GM19397 (cell line): ENCODE measurements around the gene REM1.
"Not testable (repeated sequence)": the region's sequence is repeated elsewhere in the genome, so short reads cannot be mapped to it uniquely, and the experiment has no call there.

Experiments used
- ATAC-seq: cut with Tn5 transposase; IDR thresholded peaks from one replicate; pipeline ENCODE4 v1.9.1; 2021; ENCODE audit warnings: mild to moderate bottlenecking, moderate library complexity; ENCODE audit not compliant: unreplicated experiment

The REM1 gene

GRCh38 chr20:31474758-31475427 is at the start of gene REM1, which contains the start of gene DEFB124:
REM1 (plus strand) TSS chr20:31475288; CDS start chr20:31476446, 1,158 bp downstream.
DEFB124 (minus strand) TSS chr20:31475127; CDS start chr20:31473013, 2,114 bp downstream.
- no peak for ATAC-seq

- no peak for ATAC-seq
These were observed 49.3 kb upstream of the REM1 start for GRCh38 chr20:31425797-31426196.

GRCh38 chr20:31426891-31427551 is 48.1 kb upstream of the REM1 start:
- ATAC-seq, result not testable (repeated sequence)

- ATAC-seq, result not testable (repeated sequence)
These were observed 47.5 kb upstream of the REM1 start for GRCh38 chr20:31427576-31427975.

GRCh38 chr20:31430568-31431115 is 44.4 kb upstream of the REM1 start:
- ATAC-seq, result no peak

GRCh38 chr20:31440012-31440659 is 35.0 kb upstream of the REM1 start, which contains the start of gene DEFB123:
DEFB123 (plus strand) TSS chr20:31440632; CDS start chr20:31440699, 67 bp downstream.
- no peak for ATAC-seq

GRCh38 chr20:31446084-31446819 is 28.8 kb upstream of the REM1 start:
- no peak for ATAC-seq

- ATAC-seq, result no peak
These were observed 25.3 kb upstream of the REM1 start for GRCh38 chr20:31449511-31450414.

- no peak for ATAC-seq
These were observed 22.5 kb upstream of the REM1 start for GRCh38 chr20:31452575-31452974.

GRCh38 chr20:31454361-31454760 is 20.7 kb upstream of the REM1 start:
- ATAC-seq, result no peak

GRCh38 chr20:31470946-31471345 is 4.1 kb upstream of the REM1 start:
- ATAC-seq, result not testable (repeated sequence)

- ATAC-seq, result no peak
These were observed 2.4 kb upstream of the REM1 start for GRCh38 chr20:31472395-31473330.

GRCh38 chr20:31473331-31474096 is 1.6 kb upstream of the REM1 start:
- no peak for ATAC-seq

- ATAC-seq, result no peak
These were observed 1.0 kb upstream of the REM1 start for GRCh38 chr20:31474097-31474436.

GRCh38 chr20:31475472-31476293 is 595 bp downstream of the REM1 start:
- ATAC-seq, result no peak

GRCh38 chr20:31476294-31476585 is 1.2 kb downstream of the REM1 start:
- ATAC-seq, result no peak

- no peak for ATAC-seq
These were observed 1.6 kb downstream of the REM1 start for GRCh38 chr20:31476643-31477215.
